ENCODE results near the gene PLEKHD1. TPM values are rescaled to one million over a fixed set of nuclear protein-coding genes. Genes with fewer than 3 reads are reported as not detected.

PLEKHD1 gene
- total RNA-seq, 1 donor from 2014 or later, result 0.80 TPM

GRCh38 chr14:69567563-69567962 lies 83.0 kb downstream of the PLEKHD1 start:
- H3K27me3 Mint-ChIP-seq (ENCODE audit: unreplicated experiment), result peaks cover 7% of the 10 kb centered on the region
- no peak overlapping the region for H3K27ac Mint-ChIP-seq (ENCODE audit: unreplicated experiment)

GRCh38 chr14:69569859-69570258 lies 85.3 kb downstream of the PLEKHD1 start:
- Mint-ChIP-seq H3K27ac (ENCODE audit: unreplicated experiment) (no peak overlapping the region), H3K4me3 (ENCODE audit: unreplicated experiment) (no peak overlapping the region), H3K9me3 (ENCODE audit: unreplicated experiment) (no peaks in the 10 kb centered on the region), H3K4me1 (ENCODE audit: unreplicated experiment) (peaks cover 4% of the 10 kb centered on the region), H3K27me3 (ENCODE audit: unreplicated experiment) (peaks cover 13% of the 10 kb centered on the region), H3K36me3 (ENCODE audit: low read depth, unreplicated experiment) (peaks cover 4% of the 10 kb centered on the region)
- no peak for DNase-seq (ENCODE audit: low spot score)
- no peak for TF ChIP-seq CTCF (IDR thresholded peaks at IDR 0.05; ENCODE audit: unreplicated experiment)

More at GRCh38 chr14:69567563-69567962, 83.0 kb downstream of the PLEKHD1 start:
- Mint-ChIP-seq H3K9me3 (ENCODE audit: unreplicated experiment) (no peaks in the 10 kb centered on the region), H3K4me1 (ENCODE audit: unreplicated experiment) (no peaks in the 10 kb centered on the region), H3K4me3 (ENCODE audit: unreplicated experiment) (no peak overlapping the region), H3K36me3 (ENCODE audit: low read depth, unreplicated experiment) (peaks cover 4% of the 10 kb centered on the region)
- no peak for DNase-seq (ENCODE audit: low spot score)
- TF ChIP-seq CTCF (IDR thresholded peaks at IDR 0.05; ENCODE audit: unreplicated experiment), result no peak

GRCh38 chr14:69570836-69571330 lies 86.4 kb downstream of the PLEKHD1 start:
- no peaks in the 10 kb centered on the region for H3K9me3 Mint-ChIP-seq (ENCODE audit: unreplicated experiment)
- DNase-seq (ENCODE audit: low spot score), result no peak
- H3K36me3 Mint-ChIP-seq (ENCODE audit: low read depth, unreplicated experiment), result peaks cover 4% of the 10 kb centered on the region
- H3K4me3 Mint-ChIP-seq (ENCODE audit: unreplicated experiment), result peak overlapping the region; percentile 42
- peaks cover 13% of the 10 kb centered on the region for H3K27me3 Mint-ChIP-seq (ENCODE audit: unreplicated experiment)
- H3K4me1 Mint-ChIP-seq (ENCODE audit: unreplicated experiment), result peaks cover 4% of the 10 kb centered on the region
- no peak for TF ChIP-seq CTCF (IDR thresholded peaks at IDR 0.05; ENCODE audit: unreplicated experiment)
- H3K27ac Mint-ChIP-seq (ENCODE audit: unreplicated experiment), result no peak overlapping the region

GRCh38 chr14:69571449-69572029 lies 87.0 kb downstream of the PLEKHD1 start:
- H3K27ac Mint-ChIP-seq (ENCODE audit: unreplicated experiment), result no peak overlapping the region
- no peak for TF ChIP-seq CTCF (IDR thresholded peaks at IDR 0.05; ENCODE audit: unreplicated experiment)
- H3K9me3 Mint-ChIP-seq (ENCODE audit: unreplicated experiment), result no peaks in the 10 kb centered on the region
- no peak for DNase-seq (ENCODE audit: low spot score)
- H3K36me3 Mint-ChIP-seq (ENCODE audit: low read depth, unreplicated experiment), result peaks cover 4% of the 10 kb centered on the region
- H3K4me3 Mint-ChIP-seq (ENCODE audit: unreplicated experiment), result no peak overlapping the region
- H3K27me3 Mint-ChIP-seq (ENCODE audit: unreplicated experiment), result peaks cover 10% of the 10 kb centered on the region
- peaks cover 6% of the 10 kb centered on the region for H3K4me1 Mint-ChIP-seq (ENCODE audit: unreplicated experiment)

- Mint-ChIP-seq H3K27ac (ENCODE audit: unreplicated experiment) (no peak overlapping the region), H3K9me3 (ENCODE audit: unreplicated experiment) (no peaks in the 10 kb centered on the region), H3K4me1 (ENCODE audit: unreplicated experiment) (peaks cover 6% of the 10 kb centered on the region), H3K4me3 (ENCODE audit: unreplicated experiment) (no peak overlapping the region), H3K27me3 (ENCODE audit: unreplicated experiment) (peaks cover 10% of the 10 kb centered on the region), H3K36me3 (ENCODE audit: low read depth, unreplicated experiment) (peaks cover 4% of the 10 kb centered on the region)
- DNase-seq (ENCODE audit: low spot score), result peak; percentile 55
- no peak for TF ChIP-seq CTCF (IDR thresholded peaks at IDR 0.05; ENCODE audit: unreplicated experiment)
Observed at GRCh38 chr14:69572030-69572840, 87.7 kb downstream of the PLEKHD1 start.

Data from endothelial cell (in vitro differentiated cells).